SK-N-SH treated with all-trans-retinoic acid at 6 μM for 48 hours (cell line): ENCODE measurements around the gene OPA1.

Experiments
- CSDC2 ChIP-seq: fragments of 250-450 bp; sonication (Bioruptor Pico); IDR thresholded peaks from 2 replicates; pipeline ENCODE4 v1.5.0; 2020; ENCODE audit warnings: mild to moderate bottlenecking, moderate library complexity
- CSRNP3 ChIP-seq: fragments of 250-450 bp; sonication (Bioruptor Pico); IDR thresholded peaks from 2 replicates; pipeline ENCODE4 v1.5.1; 2021; ENCODE audit warnings: mild to moderate bottlenecking, moderate library complexity
- ESRRG ChIP-seq: fragments of 250-450 bp; sonication (Bioruptor Pico); IDR thresholded peaks from 2 replicates; pipeline ENCODE4 v1.6.1; 2021; ENCODE audit warnings: mild to moderate bottlenecking
- GLIS3 ChIP-seq: fragments of 250-450 bp; sonication (Bioruptor Pico); IDR thresholded peaks from 2 replicates; pipeline ENCODE4 v1.5.0; 2020; ENCODE audit warnings: mild to moderate bottlenecking, moderate library complexity
- ISL1 ChIP-seq: fragments of 250-450 bp; sonication (Bioruptor Pico); IDR thresholded peaks from 2 replicates; pipeline ENCODE4 v2.1.2; 2022; ENCODE audit warnings: mild to moderate bottlenecking, moderate library complexity
- PATZ1 ChIP-seq: fragments of 250-450 bp; sonication (Bioruptor Pico); IDR thresholded peaks from 2 replicates; pipeline ENCODE4 v1.8.0; 2020; ENCODE audit warnings: mild to moderate bottlenecking, moderate library complexity, borderline replicate concordance
- PPARA ChIP-seq: fragments of 250-450 bp; sonication (Bioruptor Pico); IDR thresholded peaks from 2 replicates; pipeline ENCODE4 v1.5.0; 2020; ENCODE audit warnings: mild to moderate bottlenecking, borderline replicate concordance
- RARB ChIP-seq: fragments of 250-450 bp; sonication (Bioruptor Pico); IDR thresholded peaks from 2 replicates; pipeline ENCODE4 v1.8.0; 2021; ENCODE audit warnings: mild to moderate bottlenecking, moderate library complexity
- SNAI2 ChIP-seq: fragments of 250-450 bp; sonication (Bioruptor Pico); IDR thresholded peaks from 2 replicates; pipeline ENCODE4 v1.5.0; 2020; ENCODE audit warnings: mild to moderate bottlenecking, moderate library complexity
- ZC3H10 ChIP-seq: fragments of 250-450 bp; sonication (Bioruptor Pico); IDR thresholded peaks from 2 replicates; pipeline ENCODE4 v1.5.1; 2021; ENCODE audit warnings: mild to moderate bottlenecking, moderate library complexity
- ZFP3 ChIP-seq: fragments of 250-450 bp; sonication (Bioruptor Pico); IDR thresholded peaks from 2 replicates; pipeline ENCODE4 v1.5.0; 2020; ENCODE audit warnings: mild to moderate bottlenecking, moderate library complexity
- ZFP30 ChIP-seq: fragments of 450-650 bp; formaldehyde crosslinking; IDR thresholded peaks from 2 replicates; pipeline ENCODE4 v1.5.0; 2022; ENCODE audit warnings: mild to moderate bottlenecking, moderate library complexity
- ZNF8 ChIP-seq: fragments of 450-650 bp; formaldehyde crosslinking; IDR thresholded peaks from 2 replicates; pipeline ENCODE4 v1.5.0; 2020; ENCODE audit warnings: mild to moderate bottlenecking, moderate library complexity

GRCh38 chr3:193572426-193572908, 20.5 kb upstream of the OPA1 start:
- TF ChIP-seq ISL1 (CRISPR knock-in tag) (no peak), ESRRG (no peak), GLIS3 (no peak), ZFP30 (CRISPR knock-in tag) (no peak), ZC3H10 (CRISPR knock-in tag) (no peak), CSDC2 (CRISPR knock-in tag) (no peak), PATZ1 (CRISPR knock-in tag) (no peak), PPARA (CRISPR knock-in tag) (no peak), ZFP3 (CRISPR knock-in tag) (no peak), RARB (CRISPR knock-in tag) (no peak), ZNF8 (CRISPR knock-in tag) (no peak), CSRNP3 (no peak), SNAI2 (CRISPR knock-in tag) (no peak)
